ENCODE measurements around the gene TPI1. TPM values are rescaled to one million over a fixed set of nuclear protein-coding genes. Genes with fewer than 3 reads are reported as not detected.
A peak's percentile ranks its signal among the peaks of the same experiment; 100 is the strongest.

Gene TPI1
- polyA plus RNA-seq, 1 of the 3 experiments (the other 2 are of a cell fraction): 1,175 TPM

- TF ChIP-seq MAX (IDR thresholded peaks at IDR 0.05; ENCODE audit: low read depth): no peak
- no peak for TF ChIP-seq FOSL2 (IDR thresholded peaks at IDR 0.05; ENCODE audit: borderline replicate concordance, low read depth)
- no peak for TF ChIP-seq CHD2 (IDR thresholded peaks at IDR 0.05; ENCODE audit: low read length, partially characterized antibody)
- no peak for TF ChIP-seq FOXM1 (IDR thresholded peaks at IDR 0.05; ENCODE audit: low read depth)
- TF ChIP-seq NRF1 (IDR thresholded peaks at IDR 0.05; ENCODE audit: low read depth, low read length): peak; percentile 46
- no peak for TF ChIP-seq ZBTB33 (IDR thresholded peaks at IDR 0.05; ENCODE audit: borderline replicate concordance, low read depth)
Observed at GRCh38 chr12:6867413-6868210, at the start of gene TPI1 (continued).

- CTCF ChIA-PET: interaction anchor here (1.1 to 8.3 kb wide), 3 partner anchors 38 to 64 kb away, joined by 3 to 74 read pairs (median 6); partner anchors contain the start of gene MLF2
- Histone ChIP-seq H2AFZ (ENCODE audit: low read depth) (no peak overlapping the region), H3K79me2 (ENCODE audit: insufficient read depth) (no peaks in the 10 kb centered on the region), H3K4me1 (ENCODE audit: control insufficient read depth in 1 of 2, insufficient read depth in 2 of 2, low read depth in 1 of 2, low read length in 1 of 2) (peaks cover 11 to 63% of the 10 kb centered on the region in 2 experiments; a peak in 2 of 4 replicates), H3K36me3 (replicated peaks in 1 of 2; ENCODE audit: control insufficient read depth in 1 of 2, insufficient read depth in 2 of 2, low read length in 1 of 2) (no peaks in the 10 kb centered on the region), H3K4me2 (no peak overlapping the region), H3K9me3 (no peaks in the 10 kb centered on the region), H4K20me1 (ENCODE audit: insufficient read depth) (no peaks in the 10 kb centered on the region), H3K27me3 (ENCODE audit: insufficient read depth) (no peaks in the 10 kb centered on the region), H3F3A (replicated peaks; ENCODE audit: insufficient read depth) (no peaks in the 10 kb centered on the region), H3K9me2 (no peaks in the 10 kb centered on the region), H3K4me3 (ENCODE audit: low read depth in 2 of 2, low read length in 1 of 2) (no peak overlapping the region), H3K27ac (ENCODE audit: low read depth in 2 of 2, low read length in 1 of 2) (no peak overlapping the region), H3K9ac (no peak overlapping the region)
- no peak for DNase-seq
- POLR2A ChIA-PET: interaction anchor here (0.6 kb wide), 1 partner anchor 51 kb away, joined by 3 read pairs; the partner anchor contains the start of gene PTMS
- 83% methylated on average over 20 of the region's 20 CpGs for WGBS (ENCODE audit: low lambda C conversion rate)
- no peak for TF ChIP-seq NFIC (IDR thresholded peaks at IDR 0.05; ENCODE audit: borderline replicate concordance)
- no peak for TF ChIP-seq ELF1 (IDR thresholded peaks at IDR 0.05)
- no peak for TF ChIP-seq RFX5 (IDR thresholded peaks at IDR 0.05; ENCODE audit: low read length)
- TF ChIP-seq MXI1 (IDR thresholded peaks at IDR 0.05; ENCODE audit: low read depth, low read length): no peak
Observed at GRCh38 chr12:6817662-6818157, 49.6 kb upstream of the TPI1 start.

- Histone ChIP-seq H3F3A (replicated peaks; ENCODE audit: insufficient read depth) (no peaks in the 10 kb centered on the region), H3K79me2 (ENCODE audit: insufficient read depth) (no peaks in the 10 kb centered on the region), H3K36me3 (replicated peaks in 1 of 2; ENCODE audit: control insufficient read depth in 1 of 2, insufficient read depth in 2 of 2, low read length in 1 of 2) (no peaks in the 10 kb centered on the region), H4K20me1 (ENCODE audit: insufficient read depth) (no peaks in the 10 kb centered on the region), H3K9ac (no peak overlapping the region), H3K9me3 (no peaks in the 10 kb centered on the region), H3K9me2 (no peaks in the 10 kb centered on the region), H3K4me3 (ENCODE audit: low read depth in 2 of 2, low read length in 1 of 2) (no peak overlapping the region), H2AFZ (ENCODE audit: low read depth) (no peak overlapping the region), H3K4me2 (no peak overlapping the region), H3K4me1 (ENCODE audit: control insufficient read depth in 1 of 2, insufficient read depth in 2 of 2, low read depth in 1 of 2, low read length in 1 of 2) (peaks cover 11 to 68% of the 10 kb centered on the region in 2 experiments; a peak in 2 of 4 replicates), H3K27me3 (ENCODE audit: insufficient read depth) (no peaks in the 10 kb centered on the region), H3K27ac (ENCODE audit: low read depth in 2 of 2, low read length in 1 of 2) (no peak overlapping the region)
- DNase-seq: no peak
- ChIA-PET CTCF (interaction anchor here (1.1 to 8.3 kb wide), 3 partner anchors 38 to 65 kb away, joined by 3 to 74 read pairs (median 6); partner anchors contain the start of gene MLF2), POLR2A (interaction anchor here (0.6 kb wide), 1 partner anchor 52 kb away, joined by 3 read pairs; the partner anchor contains the start of gene PTMS)
- WGBS (ENCODE audit: low lambda C conversion rate): 76% methylated on average over 2 of the region's 10 CpGs
- no peak for TF ChIP-seq NFIC (IDR thresholded peaks at IDR 0.05; ENCODE audit: borderline replicate concordance)
- no peak for TF ChIP-seq EP300 (IDR thresholded peaks at IDR 0.05; ENCODE audit: borderline replicate concordance in 1 of 2, low read depth in 1 of 2, low read length in 1 of 2)
- TF ChIP-seq RFX5 (IDR thresholded peaks at IDR 0.05; ENCODE audit: low read length): no peak
- no peak for TF ChIP-seq REST (IDR thresholded peaks at IDR 0.05; ENCODE audit: low read depth, low read length)
- TF ChIP-seq GATA2 (CRISPR knock-in tag; IDR thresholded peaks at IDR 0.05): no peak
- no peak for TF ChIP-seq CHD2 (IDR thresholded peaks at IDR 0.05; ENCODE audit: low read length, partially characterized antibody)
- no peak for TF ChIP-seq FOSL2 (IDR thresholded peaks at IDR 0.05; ENCODE audit: borderline replicate concordance, low read depth)
- no peak for TF ChIP-seq USF2 (IDR thresholded peaks at IDR 0.05; ENCODE audit: borderline replicate concordance, low read depth, low read length)
- TF ChIP-seq PBX3 (IDR thresholded peaks at IDR 0.05): no peak
Observed at GRCh38 chr12:6818222-6818621, 49.1 kb upstream of the TPI1 start.

Data from SK-N-SH (cell line).